ENCODE data around the gene AGPAT3.

Gene AGPAT3

DNA sequence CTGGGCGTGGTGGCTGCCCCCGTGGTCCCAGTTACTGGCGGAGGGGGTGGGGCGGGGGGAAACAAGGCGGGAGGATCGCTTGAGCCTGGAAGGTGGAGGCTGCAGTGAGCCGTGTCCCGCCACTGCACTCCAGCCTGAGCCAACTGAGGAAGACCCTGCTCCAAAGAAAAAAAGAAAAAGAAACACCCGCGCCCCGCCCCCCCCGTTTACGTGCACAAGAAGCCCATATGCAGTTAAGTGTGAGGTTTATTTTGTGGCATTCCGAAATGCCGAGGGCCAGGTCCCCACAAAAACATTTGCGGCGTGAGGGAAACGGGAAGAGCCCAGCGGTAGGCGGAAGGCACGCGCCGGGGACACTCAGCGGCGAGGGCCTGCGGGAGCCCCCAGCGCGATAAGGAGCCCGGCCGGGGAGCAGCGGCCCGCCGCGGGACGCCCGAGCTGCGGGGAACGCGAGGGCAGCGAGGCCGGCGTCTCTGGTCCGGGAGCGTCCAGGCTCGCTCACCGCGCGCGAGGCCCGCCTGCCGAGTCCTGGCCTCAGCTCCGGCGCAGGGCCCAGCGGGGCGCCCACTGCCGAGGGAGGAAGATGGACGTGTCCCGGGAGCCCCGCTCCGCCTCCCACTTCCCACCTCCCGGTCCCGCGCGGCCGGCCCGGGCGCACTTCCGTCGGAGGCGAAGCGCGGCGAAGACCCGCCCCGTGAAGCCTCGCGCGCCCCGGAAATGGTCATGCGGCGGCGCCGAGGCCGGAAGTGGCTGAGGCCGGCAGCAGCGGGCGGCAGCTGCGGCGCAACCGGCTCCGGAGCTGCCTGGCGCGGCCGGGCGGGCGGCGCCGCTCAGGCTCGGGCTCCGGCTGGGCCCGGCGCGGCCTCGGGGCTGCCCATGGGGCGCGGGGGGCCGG, 146.8 kb downstream of the AGPAT3 start, which contains the start of gene TRAPPC10:
TRAPPC10 (plus strand) TSS at position 731 of the 895 bp plus-strand sequence. CDS start 185 bp downstream, outside the sequence.
- no peaks in the 10 kb centered on the region for H3K9me3 Mint-ChIP-seq
- peaks cover 42% of the 10 kb centered on the region for H3K4me1 Mint-ChIP-seq (ENCODE audit: low read depth)
- H3K4me3 Mint-ChIP-seq, result peak within 1 kb of the TSS; percentile 90

DNA sequence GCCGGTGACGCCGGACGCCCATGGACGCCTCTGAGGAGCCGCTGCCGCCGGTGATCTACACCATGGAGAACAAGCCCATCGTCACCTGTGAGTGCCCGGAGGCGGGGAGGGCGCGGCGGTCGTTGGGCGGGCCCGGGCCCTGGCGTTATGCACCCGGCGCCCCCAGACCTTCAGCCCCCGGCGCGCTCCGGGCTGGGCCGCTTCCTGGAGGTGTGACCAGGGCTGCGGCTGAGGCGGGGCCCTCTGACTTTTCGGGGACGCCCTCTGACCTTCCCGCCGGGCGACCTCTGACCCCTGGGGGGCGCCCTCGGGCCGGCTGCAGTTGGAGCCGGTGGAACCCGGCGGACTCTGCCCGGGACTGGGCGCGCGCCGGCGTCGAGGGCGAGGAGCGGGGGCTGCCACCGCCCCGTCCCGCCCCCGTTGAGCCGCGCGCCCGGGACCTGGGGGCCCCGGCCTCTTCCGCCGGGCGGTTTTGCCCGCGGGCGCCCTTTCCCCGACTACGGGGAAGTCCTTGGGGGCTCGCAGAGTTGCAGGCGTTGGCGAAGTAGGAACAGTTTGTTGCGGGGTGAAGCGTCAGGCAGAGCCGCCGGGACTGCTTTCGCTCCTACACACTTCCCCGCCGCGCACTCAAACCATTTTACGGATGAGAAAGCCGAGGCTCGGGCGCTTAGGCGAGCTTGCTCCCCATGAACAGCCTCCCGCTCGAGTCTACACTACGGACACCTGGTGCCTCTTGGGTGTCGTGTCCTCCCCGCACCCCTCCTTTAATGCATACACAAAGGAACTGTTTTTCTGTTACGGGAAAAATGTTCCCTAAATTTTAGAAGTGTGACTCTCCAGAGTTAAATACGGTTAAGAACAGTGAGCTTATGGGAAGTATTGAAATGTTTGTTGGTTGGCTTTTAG, 147.7 kb downstream of the AGPAT3 start:
- H3K9me3 Mint-ChIP-seq, result no peaks in the 10 kb centered on the region

More for the DNA sequence above, 146.8 kb downstream of the AGPAT3 start, which contains the start of gene TRAPPC10:
- Mint-ChIP-seq H3K27ac (peak within 1 kb of the TSS; percentile 91), H3K27me3 (ENCODE audit: low read depth) (peaks cover 4% of the 10 kb centered on the region), H3K36me3 (ENCODE audit: low read depth) (peaks cover 14% of the 10 kb centered on the region)

DNA sequence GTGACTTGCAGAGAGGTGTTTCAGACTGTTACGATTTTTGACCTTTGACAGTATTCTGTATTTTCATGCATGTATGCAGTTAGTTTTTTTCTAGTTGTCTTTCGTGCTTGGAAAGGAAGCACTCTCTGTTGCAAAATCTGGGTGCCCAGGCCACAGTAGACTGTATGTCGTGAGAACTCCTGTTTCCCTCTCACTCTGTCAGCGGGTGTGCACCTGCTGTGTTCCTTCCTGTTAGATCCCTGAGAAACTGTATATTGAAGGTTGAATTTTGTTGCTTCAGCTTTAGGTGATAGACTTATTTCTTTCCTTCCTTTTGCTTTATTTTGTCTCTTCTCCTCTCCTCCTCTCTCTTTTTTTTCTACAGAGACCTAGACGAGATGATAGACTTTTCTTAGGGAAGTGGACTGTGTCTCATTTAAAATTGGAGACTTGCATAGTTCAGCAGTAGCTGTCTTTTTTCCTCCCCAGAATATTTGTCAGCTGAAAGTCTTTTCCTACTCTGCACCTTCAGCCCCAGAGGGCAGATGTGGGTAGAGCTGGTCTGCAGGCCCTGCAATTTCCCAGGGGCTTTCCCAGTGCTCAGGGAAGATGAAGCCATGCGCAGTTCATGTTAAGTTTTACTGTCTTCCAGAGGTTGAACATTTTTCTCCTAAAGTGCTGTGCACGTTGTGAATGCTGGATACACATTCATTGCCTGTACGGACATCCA, 148.5 kb downstream of the AGPAT3 start:
- peaks cover 53% of the 10 kb centered on the region for H3K4me1 Mint-ChIP-seq (ENCODE audit: low read depth)
- H3K27ac Mint-ChIP-seq, result peak overlapping the region; percentile 88
- H3K4me3 Mint-ChIP-seq, result peak overlapping the region; percentile 90
- no peaks in the 10 kb centered on the region for H3K9me3 Mint-ChIP-seq
- no peaks in the 10 kb centered on the region for H3K27me3 Mint-ChIP-seq (ENCODE audit: low read depth)
- H3K36me3 Mint-ChIP-seq (ENCODE audit: low read depth), result peaks cover 14% of the 10 kb centered on the region

More for the DNA sequence above, 147.7 kb downstream of the AGPAT3 start:
- H3K36me3 Mint-ChIP-seq (ENCODE audit: low read depth), result peaks cover 14% of the 10 kb centered on the region
- H3K4me1 Mint-ChIP-seq (ENCODE audit: low read depth), result peaks cover 49% of the 10 kb centered on the region
- H3K27me3 Mint-ChIP-seq (ENCODE audit: low read depth), result no peaks in the 10 kb centered on the region
- H3K4me3 Mint-ChIP-seq, result peak overlapping the region; percentile 90
- peak overlapping the region; percentile 88 for H3K27ac Mint-ChIP-seq

DNA sequence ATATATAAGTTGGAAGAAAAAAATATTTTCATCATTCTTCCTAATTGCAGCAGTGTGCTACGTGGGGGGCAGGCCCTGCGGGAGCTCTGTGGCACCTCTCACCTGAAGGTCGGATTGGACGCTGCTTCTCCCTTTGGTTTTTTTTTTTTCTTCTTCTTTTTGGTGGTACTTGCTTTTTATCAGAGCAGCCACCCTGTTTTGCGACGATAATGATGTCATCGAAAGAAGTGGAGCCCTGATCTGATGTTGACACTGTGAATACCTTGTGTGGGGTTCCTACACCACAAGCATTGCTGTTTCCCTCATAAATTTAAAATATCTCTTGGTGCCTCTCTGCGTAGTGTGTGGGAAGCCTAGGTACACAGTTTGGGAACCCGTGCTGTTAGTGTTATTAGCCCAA, 152.6 kb downstream of the AGPAT3 start:
- no peak overlapping the region for H3K4me3 Mint-ChIP-seq
- no peaks in the 10 kb centered on the region for H3K27me3 Mint-ChIP-seq (ENCODE audit: low read depth)
- H3K4me1 Mint-ChIP-seq (ENCODE audit: low read depth), result peaks cover 59% of the 10 kb centered on the region
- H3K9me3 Mint-ChIP-seq, result no peaks in the 10 kb centered on the region
- peak overlapping the region; percentile 36 for H3K27ac Mint-ChIP-seq
- H3K36me3 Mint-ChIP-seq (ENCODE audit: low read depth), result peaks cover 10% of the 10 kb centered on the region

GRCh38 chr21:44018127-44018526, 153.1 kb downstream of the AGPAT3 start:
- Mint-ChIP-seq H3K4me3 (no peak overlapping the region), H3K4me1 (ENCODE audit: low read depth) (peaks cover 61% of the 10 kb centered on the region), H3K36me3 (ENCODE audit: low read depth) (peaks cover 10% of the 10 kb centered on the region), H3K27me3 (ENCODE audit: low read depth) (no peaks in the 10 kb centered on the region), H3K9me3 (no peaks in the 10 kb centered on the region), H3K27ac (peak overlapping the region; percentile 36)

GRCh38 chr21:44018813-44019567, 154.0 kb downstream of the AGPAT3 start:
- Mint-ChIP-seq H3K4me3 (peak overlapping the region; percentile 33), H3K27ac (no peak overlapping the region), H3K9me3 (no peaks in the 10 kb centered on the region), H3K27me3 (ENCODE audit: low read depth) (no peaks in the 10 kb centered on the region), H3K4me1 (ENCODE audit: low read depth) (peaks cover 55% of the 10 kb centered on the region), H3K36me3 (ENCODE audit: low read depth) (peaks cover 6% of the 10 kb centered on the region)

- H3K27me3 Mint-ChIP-seq (ENCODE audit: low read depth), result no peaks in the 10 kb centered on the region
These were observed 154.5 kb downstream of the AGPAT3 start for GRCh38 chr21:44019568-44019958.

DNA sequence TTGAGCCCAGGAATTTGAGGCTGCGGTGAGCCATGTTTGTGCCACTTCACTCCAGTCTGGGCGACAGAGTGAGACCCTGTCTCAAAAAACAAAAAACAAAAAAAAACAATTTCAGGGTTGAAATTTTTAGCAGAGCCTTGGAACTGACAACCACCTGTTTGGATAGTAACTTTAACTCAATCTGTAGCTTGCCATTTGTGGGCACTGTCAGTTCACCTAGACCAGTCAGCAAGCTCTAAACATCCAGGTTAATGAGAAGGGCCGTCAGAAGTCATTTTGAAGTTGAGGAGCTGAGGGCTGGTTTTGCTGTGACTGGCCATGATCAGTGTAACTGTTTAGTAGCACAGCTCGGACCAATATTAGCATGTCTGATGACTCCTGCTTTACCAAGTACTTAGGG, 155.5 kb downstream of the AGPAT3 start:
- H3K27ac Mint-ChIP-seq, result no peak overlapping the region
- H3K36me3 Mint-ChIP-seq (ENCODE audit: low read depth), result peaks cover 1% of the 10 kb centered on the region
- no peaks in the 10 kb centered on the region for H3K9me3 Mint-ChIP-seq

More at GRCh38 chr21:44019568-44019958, 154.5 kb downstream of the AGPAT3 start:
- Mint-ChIP-seq H3K27ac (no peak overlapping the region), H3K4me1 (ENCODE audit: low read depth) (peaks cover 53% of the 10 kb centered on the region), H3K9me3 (no peaks in the 10 kb centered on the region), H3K4me3 (peak overlapping the region; percentile 33), H3K36me3 (ENCODE audit: low read depth) (peaks cover 3% of the 10 kb centered on the region)

GRCh38 chr21:44021064-44021463, 156.0 kb downstream of the AGPAT3 start:
- no peaks in the 10 kb centered on the region for H3K27me3 Mint-ChIP-seq (ENCODE audit: low read depth)
- no peaks in the 10 kb centered on the region for H3K9me3 Mint-ChIP-seq
- H3K4me1 Mint-ChIP-seq (ENCODE audit: low read depth), result peaks cover 56% of the 10 kb centered on the region
- H3K4me3 Mint-ChIP-seq, result no peak overlapping the region
- H3K27ac Mint-ChIP-seq, result peak overlapping the region; percentile 57
- peaks cover 2% of the 10 kb centered on the region for H3K36me3 Mint-ChIP-seq (ENCODE audit: low read depth)

More for the DNA sequence above, 155.5 kb downstream of the AGPAT3 start:
- H3K4me1 Mint-ChIP-seq (ENCODE audit: low read depth), result peaks cover 55% of the 10 kb centered on the region
- H3K27me3 Mint-ChIP-seq (ENCODE audit: low read depth), result no peaks in the 10 kb centered on the region
- H3K4me3 Mint-ChIP-seq, result no peak overlapping the region

DNA sequence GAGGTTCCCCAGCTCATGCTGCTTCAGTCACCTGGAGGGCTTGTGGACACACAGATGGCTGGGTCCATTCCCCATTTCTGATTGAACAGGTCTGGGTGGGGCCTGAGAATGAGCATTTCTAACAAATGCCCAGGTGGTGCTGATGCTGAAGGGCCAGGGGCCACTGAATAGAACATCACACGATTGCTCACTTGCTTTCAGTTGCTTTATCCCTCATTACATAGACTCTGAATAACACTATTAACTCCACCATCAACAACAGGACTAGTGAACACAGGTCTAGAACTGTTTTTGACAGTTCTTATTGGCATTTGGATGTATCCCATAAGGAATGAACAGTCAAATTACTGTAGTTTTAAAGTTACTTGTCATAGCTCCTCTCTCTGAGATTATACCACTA, 159.2 kb downstream of the AGPAT3 start:
- no peak overlapping the region for H3K4me3 Mint-ChIP-seq
- H3K27ac Mint-ChIP-seq, result no peak overlapping the region
- peaks cover 58% of the 10 kb centered on the region for H3K4me1 Mint-ChIP-seq (ENCODE audit: low read depth)
- peaks cover 9% of the 10 kb centered on the region for H3K36me3 Mint-ChIP-seq (ENCODE audit: low read depth)
- no peaks in the 10 kb centered on the region for H3K9me3 Mint-ChIP-seq
- no peaks in the 10 kb centered on the region for H3K27me3 Mint-ChIP-seq (ENCODE audit: low read depth)

- no peaks in the 10 kb centered on the region for H3K9me3 Mint-ChIP-seq
- peaks cover 9% of the 10 kb centered on the region for H3K36me3 Mint-ChIP-seq (ENCODE audit: low read depth)
- no peak overlapping the region for H3K27ac Mint-ChIP-seq
- H3K27me3 Mint-ChIP-seq (ENCODE audit: low read depth), result no peaks in the 10 kb centered on the region
- H3K4me3 Mint-ChIP-seq, result no peak overlapping the region
- H3K4me1 Mint-ChIP-seq (ENCODE audit: low read depth), result peaks cover 56% of the 10 kb centered on the region
These were observed 159.9 kb downstream of the AGPAT3 start for GRCh38 chr21:44024887-44025353.

GRCh38 chr21:44027607-44028286, 162.7 kb downstream of the AGPAT3 start:
- Mint-ChIP-seq H3K4me1 (ENCODE audit: low read depth) (peaks cover 54% of the 10 kb centered on the region), H3K4me3 (no peak overlapping the region), H3K36me3 (ENCODE audit: low read depth) (peaks cover 12% of the 10 kb centered on the region), H3K27me3 (ENCODE audit: low read depth) (no peaks in the 10 kb centered on the region), H3K9me3 (no peaks in the 10 kb centered on the region), H3K27ac (no peak overlapping the region)

DNA sequence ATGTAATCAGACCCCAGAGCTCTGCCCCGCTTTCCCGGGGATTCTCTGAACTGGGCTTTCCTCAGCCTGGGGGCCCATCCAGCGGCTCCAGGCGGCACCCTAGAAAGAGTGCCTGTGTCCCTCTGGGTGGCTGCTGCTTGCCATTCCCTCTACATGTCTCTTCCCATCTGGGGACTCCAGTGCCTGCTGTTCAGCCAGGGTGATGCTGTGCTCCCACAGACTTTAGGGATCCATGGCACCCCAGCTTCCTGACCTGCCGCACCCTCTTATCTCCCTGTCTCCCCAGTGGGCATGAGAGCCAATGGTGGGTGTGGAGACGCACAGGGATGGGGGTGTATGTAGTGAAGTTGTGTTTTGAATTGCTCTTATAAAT, 163.2 kb downstream of the AGPAT3 start:
- Mint-ChIP-seq H3K4me1 (ENCODE audit: low read depth) (peaks cover 52% of the 10 kb centered on the region), H3K27ac (no peak overlapping the region), H3K4me3 (no peak overlapping the region), H3K36me3 (ENCODE audit: low read depth) (peaks cover 15% of the 10 kb centered on the region), H3K27me3 (ENCODE audit: low read depth) (no peaks in the 10 kb centered on the region), H3K9me3 (no peaks in the 10 kb centered on the region)
